ENCODE results near the gene LHX2.

The LHX2 gene

GRCh38 chr9:124021385-124021769, 9.8 kb downstream of the LHX2 start:
- in situ Hi-C loops (cut with HindIII; ENCODE audit: low pct_ligation_motif_present, low sequenced_read_pairs): no loop called here
- no peak overlapping the region for H3K4me3 ChIP-seq (ENCODE audit: low read depth, low read length)
- DNase-seq: no peak
- H3K36me3 ChIP-seq (replicated peaks): no peaks in the 10 kb centered on the region
- no peak for TF ChIP-seq CTCF (IDR thresholded peaks at IDR 0.05; ENCODE audit: low read depth, low read length, missing control alignments)
- peaks cover 87% of the 10 kb centered on the region for H3K27me3 ChIP-seq (replicated peaks)
- no peak overlapping the region for H3K27ac ChIP-seq

- no peak for DNase-seq
- no peak for TF ChIP-seq CTCF (IDR thresholded peaks at IDR 0.05; ENCODE audit: low read depth, low read length, missing control alignments)
- in situ Hi-C loops (cut with HindIII; ENCODE audit: low pct_ligation_motif_present, low sequenced_read_pairs): no loop called here
- Histone ChIP-seq H3K36me3 (replicated peaks) (no peaks in the 10 kb centered on the region), H3K27ac (no peak overlapping the region), H3K4me3 (ENCODE audit: low read depth, low read length) (no peak overlapping the region), H3K27me3 (replicated peaks) (peaks cover 82% of the 10 kb centered on the region)
Observed at GRCh38 chr9:124022201-124023121, 10.9 kb downstream of the LHX2 start.

- in situ Hi-C loops (cut with HindIII; ENCODE audit: low pct_ligation_motif_present, low sequenced_read_pairs): no loop called here
- Histone ChIP-seq H3K27ac (no peak overlapping the region), H3K4me3 (ENCODE audit: low read depth, low read length) (no peak overlapping the region), H3K36me3 (replicated peaks) (no peaks in the 10 kb centered on the region), H3K27me3 (replicated peaks) (peaks cover 74% of the 10 kb centered on the region)
- no peak for TF ChIP-seq CTCF (IDR thresholded peaks at IDR 0.05; ENCODE audit: low read depth, low read length, missing control alignments)
- no peak for DNase-seq
Observed at GRCh38 chr9:124024107-124024506, 12.5 kb downstream of the LHX2 start.

GRCh38 chr9:124029617-124030016, 18.0 kb downstream of the LHX2 start:
- no peak for TF ChIP-seq CTCF (IDR thresholded peaks at IDR 0.05; ENCODE audit: low read depth, low read length, missing control alignments)
- in situ Hi-C loops (cut with HindIII; ENCODE audit: low pct_ligation_motif_present, low sequenced_read_pairs): no loop called here
- H3K27me3 ChIP-seq (replicated peaks): peaks cover 66% of the 10 kb centered on the region
- H3K27ac ChIP-seq: no peak overlapping the region
- no peak overlapping the region for H3K4me3 ChIP-seq (ENCODE audit: low read depth, low read length)
- no peaks in the 10 kb centered on the region for H3K36me3 ChIP-seq (replicated peaks)
- DNase-seq: no peak

- DNase-seq: no peak
- in situ Hi-C loops (cut with HindIII; ENCODE audit: low pct_ligation_motif_present, low sequenced_read_pairs): no loop called here
- no peak overlapping the region for H3K27ac ChIP-seq
- no peak for TF ChIP-seq CTCF (IDR thresholded peaks at IDR 0.05; ENCODE audit: low read depth, low read length, missing control alignments)
- no peak overlapping the region for H3K4me3 ChIP-seq (ENCODE audit: low read depth, low read length)
- H3K27me3 ChIP-seq (replicated peaks): peaks cover 68% of the 10 kb centered on the region
- H3K36me3 ChIP-seq (replicated peaks): no peaks in the 10 kb centered on the region
Observed at GRCh38 chr9:124030969-124031451, 19.4 kb downstream of the LHX2 start.

Measured in brain microvascular endothelial cell (primary cell).